ENCODE data around the gene DGCR8. TPM values are rescaled to one million over a fixed set of nuclear protein-coding genes. Genes with fewer than 3 reads are reported as not detected.
A peak's percentile ranks its signal among the peaks of the same experiment; 100 is the strongest.

DGCR8 gene
- total RNA-seq, 1 donor from 2014 or later: 29.0 TPM

DNA sequence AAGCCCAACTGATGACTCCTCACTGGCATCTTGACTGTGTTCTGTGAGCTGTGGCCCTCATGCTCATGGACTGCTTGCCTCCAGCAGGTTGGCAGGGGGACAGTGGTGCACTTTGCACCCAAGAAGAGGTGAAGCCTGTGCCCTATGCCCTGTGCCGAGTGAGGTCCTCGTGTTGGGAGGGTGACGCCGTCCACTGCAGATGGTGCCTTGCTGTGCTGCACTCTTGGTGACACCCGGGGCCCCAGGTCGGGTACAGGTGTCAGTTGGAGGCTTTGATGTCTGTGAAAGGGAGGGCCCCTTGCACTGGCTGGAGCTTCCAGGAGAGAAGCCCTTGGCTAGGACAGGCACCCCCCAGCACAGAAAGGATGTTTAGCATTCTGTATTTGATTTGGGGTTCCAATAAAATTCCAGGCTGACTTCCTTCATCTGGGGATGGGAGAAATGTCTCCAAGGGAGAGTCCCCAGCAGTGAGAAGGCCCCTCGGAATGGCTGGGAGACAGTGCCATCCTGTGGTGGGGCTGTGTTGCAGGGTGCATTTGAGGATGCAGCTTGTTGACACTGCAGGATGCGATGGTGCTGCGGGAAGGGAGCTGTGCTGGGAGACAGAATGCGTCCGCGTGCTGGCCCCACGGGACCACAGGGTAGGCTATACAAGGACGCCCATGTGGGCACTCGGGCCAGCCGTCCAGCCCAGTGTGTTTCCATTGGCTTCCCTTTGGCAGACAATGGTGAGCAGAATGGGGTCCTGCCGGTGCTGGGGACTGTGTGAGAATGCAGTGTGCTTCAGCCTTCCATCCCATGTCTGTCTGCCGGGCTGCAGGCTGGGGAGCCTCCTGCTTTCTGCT, 49.1 kb downstream of the DGCR8 start:
- H3K4me3 Mint-ChIP-seq (ENCODE audit: unreplicated experiment): no peak overlapping the region
- peaks cover 6% of the 10 kb centered on the region for H3K36me3 Mint-ChIP-seq (ENCODE audit: low read depth, unreplicated experiment)

DNA sequence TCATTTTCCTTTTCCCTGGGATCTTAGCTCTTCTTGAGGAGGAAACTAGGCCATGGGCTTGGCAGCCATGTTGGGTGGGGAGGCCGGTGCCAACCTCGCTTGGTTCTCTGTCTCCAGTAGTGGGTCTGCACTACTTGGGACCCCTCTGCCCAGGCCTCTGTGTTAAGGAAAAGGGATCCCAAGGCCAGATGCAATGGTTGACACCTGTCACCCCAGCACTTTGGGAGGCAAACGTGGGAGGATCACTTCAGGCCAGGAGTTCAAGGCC, 49.6 kb downstream of the DGCR8 start:
- no peaks in the 10 kb centered on the region for H3K27me3 Mint-ChIP-seq (ENCODE audit: low read depth, unreplicated experiment)
- Histone ChIP-seq H3K79me2 (ENCODE audit: insufficient read depth, low read length) (peaks cover 29% of the 10 kb centered on the region), H3K4me3 (ENCODE audit: insufficient read depth, low read depth, low read length) (no peak overlapping the region), H3K27me3 (ENCODE audit: insufficient read depth, low read length) (no peaks in the 10 kb centered on the region), H2AFZ (ENCODE audit: low read depth, low read length) (no peak overlapping the region), H3K9ac (ENCODE audit: low read length) (no peak overlapping the region), H3K9me3 (ENCODE audit: insufficient read depth, low read depth, low read length) (no peaks in the 10 kb centered on the region), H3K36me3 (ENCODE audit: insufficient read depth, low read length) (peaks cover 4% of the 10 kb centered on the region), H3K4me2 (ENCODE audit: low read length) (no peak overlapping the region), H3K27ac (ENCODE audit: low read depth, low read length) (no peak overlapping the region), H3K4me1 (ENCODE audit: insufficient read depth, low read length) (peaks cover 8% of the 10 kb centered on the region), H4K20me1 (ENCODE audit: insufficient read depth, low read length) (peaks cover 36% of the 10 kb centered on the region)
- peaks cover 6% of the 10 kb centered on the region for H3K36me3 Mint-ChIP-seq (ENCODE audit: low read depth, unreplicated experiment)
- no peak for DNase-seq (ENCODE audit: low read depth)
- TF ChIP-seq CTCF (IDR thresholded peaks at IDR 0.05; ENCODE audit: insufficient read depth, low read depth, low read length) (no peak), EZH2 (IDR thresholded peaks at IDR 0.05; ENCODE audit: insufficient read depth, low read length) (no peak)
- no peak overlapping the region for H3K4me3 Mint-ChIP-seq (ENCODE audit: unreplicated experiment)
- H3K9me3 Mint-ChIP-seq (ENCODE audit: unreplicated experiment): no peaks in the 10 kb centered on the region
- H3K4me1 Mint-ChIP-seq (ENCODE audit: low read depth, unreplicated experiment): peaks cover 4% of the 10 kb centered on the region
- no peak overlapping the region for H3K27ac Mint-ChIP-seq (ENCODE audit: unreplicated experiment)
- no peak for FAIRE-seq

More for the DNA sequence above, 49.1 kb downstream of the DGCR8 start:
- Histone ChIP-seq H3K9ac (ENCODE audit: low read length) (no peak overlapping the region), H3K27ac (ENCODE audit: low read depth, low read length) (no peak overlapping the region), H3K27me3 (ENCODE audit: insufficient read depth, low read length) (no peaks in the 10 kb centered on the region), H3K9me3 (ENCODE audit: insufficient read depth, low read depth, low read length) (no peaks in the 10 kb centered on the region), H3K4me2 (ENCODE audit: low read length) (no peak overlapping the region), H3K4me3 (ENCODE audit: insufficient read depth, low read depth, low read length) (no peak overlapping the region), H3K79me2 (ENCODE audit: insufficient read depth, low read length) (peaks cover 29% of the 10 kb centered on the region), H3K4me1 (ENCODE audit: insufficient read depth, low read length) (peaks cover 8% of the 10 kb centered on the region), H4K20me1 (ENCODE audit: insufficient read depth, low read length) (peaks cover 35% of the 10 kb centered on the region), H3K36me3 (ENCODE audit: insufficient read depth, low read length) (peaks cover 4% of the 10 kb centered on the region), H2AFZ (ENCODE audit: low read depth, low read length) (no peak overlapping the region)
- TF ChIP-seq CTCF (IDR thresholded peaks at IDR 0.05; ENCODE audit: insufficient read depth, low read depth, low read length): peak; percentile 14
- TF ChIP-seq EZH2 (IDR thresholded peaks at IDR 0.05; ENCODE audit: insufficient read depth, low read length): no peak
- Mint-ChIP-seq H3K27ac (ENCODE audit: unreplicated experiment) (no peak overlapping the region), H3K27me3 (ENCODE audit: low read depth, unreplicated experiment) (no peaks in the 10 kb centered on the region), H3K4me1 (ENCODE audit: low read depth, unreplicated experiment) (peaks cover 4% of the 10 kb centered on the region), H3K9me3 (ENCODE audit: unreplicated experiment) (no peaks in the 10 kb centered on the region)
- no peak for FAIRE-seq
- no peak for DNase-seq (ENCODE audit: low read depth)

- TF ChIP-seq EZH2 (IDR thresholded peaks at IDR 0.05; ENCODE audit: insufficient read depth, low read length) (no peak), CTCF (IDR thresholded peaks at IDR 0.05; ENCODE audit: insufficient read depth, low read depth, low read length) (no peak)
- DNase-seq (ENCODE audit: low read depth) (no peak), FAIRE-seq (no peak)
- H3K27ac ChIP-seq (ENCODE audit: low read depth, low read length): no peak overlapping the region
- H3K79me2 ChIP-seq (ENCODE audit: insufficient read depth, low read length): peaks cover 34% of the 10 kb centered on the region
- Mint-ChIP-seq H3K9me3 (ENCODE audit: unreplicated experiment) (no peaks in the 10 kb centered on the region), H3K27me3 (ENCODE audit: low read depth, unreplicated experiment) (no peaks in the 10 kb centered on the region), H3K27ac (ENCODE audit: unreplicated experiment) (no peak overlapping the region), H3K4me1 (ENCODE audit: low read depth, unreplicated experiment) (peaks cover 4% of the 10 kb centered on the region), H3K36me3 (ENCODE audit: low read depth, unreplicated experiment) (peaks cover 6% of the 10 kb centered on the region), H3K4me3 (ENCODE audit: unreplicated experiment) (peak overlapping the region; percentile 74)
- H3K4me2 ChIP-seq (ENCODE audit: low read length): peak overlapping the region; percentile 87
- H3K9me3 ChIP-seq (ENCODE audit: insufficient read depth, low read depth, low read length): no peaks in the 10 kb centered on the region
- H2AFZ ChIP-seq (ENCODE audit: low read depth, low read length): peak overlapping the region; percentile 71
- H3K27me3 ChIP-seq (ENCODE audit: insufficient read depth, low read length): no peaks in the 10 kb centered on the region
- H3K36me3 ChIP-seq (ENCODE audit: insufficient read depth, low read length): peaks cover 4% of the 10 kb centered on the region
- H3K9ac ChIP-seq (ENCODE audit: low read length): no peak overlapping the region
- H4K20me1 ChIP-seq (ENCODE audit: insufficient read depth, low read length): peaks cover 37% of the 10 kb centered on the region
- peaks cover 8% of the 10 kb centered on the region for H3K4me1 ChIP-seq (ENCODE audit: insufficient read depth, low read length)
- H3K4me3 ChIP-seq (ENCODE audit: insufficient read depth, low read depth, low read length): no peak overlapping the region
These were observed 50.3 kb downstream of the DGCR8 start for GRCh38 chr22:20130319-20130718.

Measured in astrocyte (in vitro differentiated cells and primary cell).